ENCODE measurements around the gene EFCAB11.

GRCh38 chr14:89990218-89990617, 35.7 kb upstream of the EFCAB11 start:
- TF ChIP-seq POLR2A (IDR thresholded peaks at IDR 0.05) (no peak), CTCF (IDR thresholded peaks at IDR 0.05) (no peak)

All from breast epithelium (tissue), 3 donors.